ENCODE data around the gene POLR1G. TPM values are rescaled to one million over a fixed set of nuclear protein-coding genes. Genes with fewer than 3 reads are reported as not detected.

POLR1G gene
- polyA plus RNA-seq, 1 of the 3 experiments (the other 2 are of a cell fraction): 11.9 TPM

- no peak for TF ChIP-seq POLR2AphosphoS5 (IDR thresholded peaks at IDR 0.05; ENCODE audit: low read depth, low read length)
- no peak for TF ChIP-seq USF2 (IDR thresholded peaks at IDR 0.05; ENCODE audit: borderline replicate concordance, low read depth, low read length)
- no peak for TF ChIP-seq SMC3 (IDR thresholded peaks at IDR 0.05; ENCODE audit: low read depth, low read length)
- no peak for TF ChIP-seq IRF3 (IDR thresholded peaks at IDR 0.05; ENCODE audit: low read depth, low read length)
- TF ChIP-seq MAX (IDR thresholded peaks at IDR 0.05; ENCODE audit: low read depth): no peak
- TF ChIP-seq FOXJ3 (CRISPR knock-in tag; IDR thresholded peaks at IDR 0.05): no peak
- no peak for TF ChIP-seq FOSL2 (IDR thresholded peaks at IDR 0.05; ENCODE audit: borderline replicate concordance, low read depth)
- TF ChIP-seq ELF1 (IDR thresholded peaks at IDR 0.05): no peak
- no peak for TF ChIP-seq RXRA (IDR thresholded peaks at IDR 0.05; ENCODE audit: borderline replicate concordance, low read depth)
- no peak for TF ChIP-seq NFIC (IDR thresholded peaks at IDR 0.05; ENCODE audit: borderline replicate concordance)
- TF ChIP-seq RAD21 (IDR thresholded peaks at IDR 0.05; ENCODE audit: low read length): no peak
- TF ChIP-seq CHD2 (IDR thresholded peaks at IDR 0.05; ENCODE audit: low read length, partially characterized antibody): no peak
- TF ChIP-seq TCF12 (IDR thresholded peaks at IDR 0.05): no peak
- H3K9ac ChIP-seq: no peak overlapping the region
- H3K4me1 ChIP-seq (ENCODE audit: control insufficient read depth in 1 of 2, insufficient read depth in 2 of 2, low read depth in 1 of 2, low read length in 1 of 2): peaks cover 14 to 20% of the 10 kb centered on the region in 2 experiments
- H2AFZ ChIP-seq (ENCODE audit: low read depth): no peak overlapping the region
- 90% methylated on average over 6 of the region's 6 CpGs for WGBS (ENCODE audit: low lambda C conversion rate)
- H3K27me3 ChIP-seq (ENCODE audit: insufficient read depth): no peaks in the 10 kb centered on the region
- H3K79me2 ChIP-seq (ENCODE audit: insufficient read depth): peaks cover 35% of the 10 kb centered on the region
- no peak overlapping the region for H3K4me2 ChIP-seq
- H3K36me3 ChIP-seq (replicated peaks in 1 of 2; ENCODE audit: control insufficient read depth in 1 of 2, insufficient read depth in 2 of 2, low read length in 1 of 2): peaks cover 4 to 29% of the 10 kb centered on the region in 2 experiments
- H3K9me3 ChIP-seq: no peaks in the 10 kb centered on the region
- ChIA-PET CTCF (interaction anchor here (1.0 to 2.7 kb wide), 4 partner anchors 18 to 65 kb away, joined by 3 to 10 read pairs (median 6); no protein-coding TSS in a partner anchor), POLR2A (no interaction called here)
- H3F3A ChIP-seq (replicated peaks; ENCODE audit: insufficient read depth): peaks cover 27% of the 10 kb centered on the region
- H3K4me3 ChIP-seq (ENCODE audit: low read depth in 2 of 2, low read length in 1 of 2): no peak overlapping the region
- H4K20me1 ChIP-seq (ENCODE audit: insufficient read depth): no peaks in the 10 kb centered on the region; the same call in 1 of the 2 replicates
- DNase-seq: no peak
- no peak overlapping the region for H3K27ac ChIP-seq (ENCODE audit: low read depth in 2 of 2, low read length in 1 of 2)
- H3K9me2 ChIP-seq: no peaks in the 10 kb centered on the region
Measured at GRCh38 chr19:45420871-45421270, 14.4 kb downstream of the POLR1G start.

GRCh38 chr19:45421947-45422498 lies 15.6 kb downstream of the POLR1G start:
- Histone ChIP-seq H3K9ac (peak overlapping the region; percentile 31; the same call in 1 of the 2 replicates), H3K79me2 (ENCODE audit: insufficient read depth) (peaks cover 34% of the 10 kb centered on the region), H3F3A (replicated peaks; ENCODE audit: insufficient read depth) (peaks cover 32% of the 10 kb centered on the region), H3K36me3 (replicated peaks in 1 of 2; ENCODE audit: control insufficient read depth in 1 of 2, insufficient read depth in 2 of 2, low read length in 1 of 2) (peaks cover 4 to 22% of the 10 kb centered on the region in 2 experiments), H3K9me3 (no peaks in the 10 kb centered on the region), H4K20me1 (ENCODE audit: insufficient read depth) (no peaks in the 10 kb centered on the region; the same call in 1 of the 2 replicates), H3K9me2 (no peaks in the 10 kb centered on the region), H3K27ac (ENCODE audit: low read depth in 2 of 2, low read length in 1 of 2) (no peak overlapping the region), H2AFZ (ENCODE audit: low read depth) (no peak overlapping the region), H3K27me3 (ENCODE audit: insufficient read depth) (no peaks in the 10 kb centered on the region), H3K4me1 (ENCODE audit: control insufficient read depth in 1 of 2, insufficient read depth in 2 of 2, low read depth in 1 of 2, low read length in 1 of 2) (peaks cover 14 to 20% of the 10 kb centered on the region in 2 experiments), H3K4me3 (ENCODE audit: low read depth in 2 of 2, low read length in 1 of 2) (peak overlapping the region in 1 of 2 experiments; percentile 43; a peak in 1 of 4 replicates), H3K4me2 (peak overlapping the region; percentile 97)
- WGBS (ENCODE audit: low lambda C conversion rate): 92% methylated on average over 6 of the region's 6 CpGs
- ChIA-PET POLR2A (no interaction called here), CTCF (interaction anchor here (1.0 to 2.1 kb wide), 3 partner anchors 17 to 64 kb away, joined by 3 to 9 read pairs (median 4); no protein-coding TSS in a partner anchor)
- no peak for TF ChIP-seq USF2 (IDR thresholded peaks at IDR 0.05; ENCODE audit: borderline replicate concordance, low read depth, low read length)
- no peak for TF ChIP-seq EP300 (IDR thresholded peaks at IDR 0.05; ENCODE audit: borderline replicate concordance in 1 of 2, low read depth in 1 of 2, low read length in 1 of 2)
- no peak for TF ChIP-seq RCOR1 (IDR thresholded peaks at IDR 0.05; ENCODE audit: low read length)
- TF ChIP-seq TCF12 (IDR thresholded peaks at IDR 0.05): no peak
- DNase-seq: no peak
